ENCODE results near the gene CFAP298. TPM values are rescaled to one million over a fixed set of nuclear protein-coding genes. Genes with fewer than 3 reads are reported as not detected.

The CFAP298 gene
- polyA plus RNA-seq, 1 donor from 2014 or later: 105 TPM

- no peaks in the 10 kb centered on the region for H4K20me1 ChIP-seq (ENCODE audit: insufficient read depth)
- no peaks in the 10 kb centered on the region for H3K9me3 ChIP-seq (ENCODE audit: low read length)
- H3K9me2 ChIP-seq (ENCODE audit: insufficient read depth, low read length): no peaks in the 10 kb centered on the region
- H3K36me3 ChIP-seq (ENCODE audit: insufficient read depth, low read length): peaks cover 17% of the 10 kb centered on the region
- H3F3A ChIP-seq (ENCODE audit: insufficient read depth, low read length, poor library complexity, severe bottlenecking): no peaks in the 10 kb centered on the region
- H3K4me2 ChIP-seq (ENCODE audit: low read length): no peak overlapping the region
- TF ChIP-seq EP300 (conservative IDR thresholded peaks at IDR 0.05; ENCODE audit: poor library complexity, severe bottlenecking) (no peak), CTCF (IDR thresholded peaks at IDR 0.05; ENCODE audit: poor library complexity, severe bottlenecking) (no peak), EZH2 (IDR thresholded peaks at IDR 0.05; ENCODE audit: borderline replicate concordance, insufficient read depth, low read length, poor library complexity, severe bottlenecking) (no peak), MXI1 (conservative IDR thresholded peaks at IDR 0.05; ENCODE audit: poor library complexity, severe bottlenecking) (no peak), POLR2AphosphoS5 (IDR thresholded peaks at IDR 0.05) (no peak), SMC3 (conservative IDR thresholded peaks at IDR 0.05; ENCODE audit: poor library complexity) (no peak), RAD21 (conservative IDR thresholded peaks at IDR 0.05) (no peak), TAF1 (IDR thresholded peaks at IDR 0.05; ENCODE audit: low read depth) (no peak), REST (IDR thresholded peaks at IDR 0.05; ENCODE audit: borderline replicate concordance) (no peak)
- H3K79me2 ChIP-seq (replicated peaks; ENCODE audit: insufficient read depth, low read length): no peaks in the 10 kb centered on the region
- no peak overlapping the region for H3K4me3 ChIP-seq (ENCODE audit: low read length)
- H2AFZ ChIP-seq (ENCODE audit: low read depth, low read length): no peak overlapping the region
- no peak overlapping the region for H3K9ac ChIP-seq (ENCODE audit: low read length)
- H3K27ac ChIP-seq (ENCODE audit: low read length): no peak overlapping the region
- no peaks in the 10 kb centered on the region for H3K27me3 ChIP-seq (ENCODE audit: insufficient read depth, low read depth, low read length)
Observed at GRCh38 chr21:32641710-32642698, 29.8 kb upstream of the CFAP298 start.

GRCh38 chr21:32626621-32627196 is 14.5 kb upstream of the CFAP298 start:
- H3K4me2 ChIP-seq (ENCODE audit: low read length): no peak overlapping the region
- no peak overlapping the region for H3K4me3 ChIP-seq (ENCODE audit: low read length)
- H3K79me2 ChIP-seq (replicated peaks; ENCODE audit: insufficient read depth, low read length): no peaks in the 10 kb centered on the region
- H3K36me3 ChIP-seq (ENCODE audit: insufficient read depth, low read length): peaks cover 5% of the 10 kb centered on the region
- no peaks in the 10 kb centered on the region for H3K9me2 ChIP-seq (ENCODE audit: insufficient read depth, low read length)
- H3K9ac ChIP-seq (ENCODE audit: low read length): no peak overlapping the region
- no peaks in the 10 kb centered on the region for H3K27me3 ChIP-seq (ENCODE audit: insufficient read depth, low read depth, low read length)
- no peak overlapping the region for H3K27ac ChIP-seq (ENCODE audit: low read length)
- TF ChIP-seq EZH2 (IDR thresholded peaks at IDR 0.05; ENCODE audit: borderline replicate concordance, insufficient read depth, low read length, poor library complexity, severe bottlenecking) (no peak), TAF1 (IDR thresholded peaks at IDR 0.05; ENCODE audit: low read depth) (no peak), POLR2AphosphoS5 (IDR thresholded peaks at IDR 0.05) (no peak), REST (IDR thresholded peaks at IDR 0.05; ENCODE audit: borderline replicate concordance) (no peak), CTCF (IDR thresholded peaks at IDR 0.05; ENCODE audit: poor library complexity, severe bottlenecking) (no peak), MXI1 (conservative IDR thresholded peaks at IDR 0.05; ENCODE audit: poor library complexity, severe bottlenecking) (no peak)
- no peak overlapping the region for H2AFZ ChIP-seq (ENCODE audit: low read depth, low read length)
- H4K20me1 ChIP-seq (ENCODE audit: insufficient read depth): no peaks in the 10 kb centered on the region
- H3F3A ChIP-seq (ENCODE audit: insufficient read depth, low read length, poor library complexity, severe bottlenecking): no peaks in the 10 kb centered on the region
- peaks cover 8% of the 10 kb centered on the region for H3K9me3 ChIP-seq (ENCODE audit: low read length)
